GM19043 (cell line): ENCODE measurements around the gene JAK2.
"Not testable (repeated sequence)": the region's sequence is repeated elsewhere in the genome, so short reads cannot be mapped to it uniquely, and the experiment has no call there.

Experiments
- ATAC-seq: cut with Tn5 transposase; IDR thresholded peaks from one replicate; pipeline ENCODE4 v1.9.1; 2021; ENCODE audit warnings: low read depth; ENCODE audit not compliant: unreplicated experiment

Gene JAK2

GRCh38 chr9:4984621-4985385, at the start of gene JAK2:
Gene JAK2, plus strand, starts transcription at chr9:4985272. Its CDS starts 36,716 bp downstream, at chr9:5021988.
- peak; percentile 64 for ATAC-seq

DNA sequence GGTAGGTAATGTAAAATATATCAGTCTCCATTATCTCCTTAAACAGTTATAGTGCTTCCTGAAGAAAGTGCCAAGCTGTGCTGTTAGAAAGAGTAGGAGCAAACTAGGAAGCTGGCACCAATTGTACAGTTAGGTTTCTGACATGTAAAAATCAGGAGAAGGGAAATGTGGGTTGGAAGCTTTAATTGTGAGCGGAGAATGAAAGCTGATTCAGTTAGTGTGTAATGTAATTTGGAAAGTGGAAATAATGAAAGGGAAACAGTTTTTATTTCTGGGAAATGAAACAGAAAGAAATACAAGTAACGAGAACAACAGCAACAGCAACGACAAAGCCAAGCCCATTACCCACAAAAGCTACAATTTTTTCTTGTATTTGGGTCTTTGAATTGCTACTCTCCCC, 48.8 kb upstream of the JAK2 start:
- no peak for ATAC-seq

DNA sequence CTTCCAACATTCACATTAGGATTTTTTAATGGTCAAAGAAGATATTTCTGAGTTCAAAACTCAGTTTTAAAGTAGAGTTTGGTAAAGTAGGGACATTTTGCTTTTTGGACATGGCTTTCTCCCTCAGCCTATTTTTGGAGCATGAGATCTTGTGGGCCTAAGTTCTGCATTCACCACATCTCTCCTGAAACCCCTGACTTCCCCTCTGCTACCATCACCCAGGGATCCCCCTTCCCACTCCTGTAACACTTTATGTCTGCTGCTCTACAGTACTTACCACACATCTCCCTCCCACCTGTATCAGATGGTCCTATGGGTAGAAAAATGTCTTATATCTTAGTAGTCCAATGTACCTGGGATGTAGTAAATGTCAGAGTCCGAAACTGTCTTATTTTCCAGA, 48.2 kb upstream of the JAK2 start:
- ATAC-seq: no peak

DNA sequence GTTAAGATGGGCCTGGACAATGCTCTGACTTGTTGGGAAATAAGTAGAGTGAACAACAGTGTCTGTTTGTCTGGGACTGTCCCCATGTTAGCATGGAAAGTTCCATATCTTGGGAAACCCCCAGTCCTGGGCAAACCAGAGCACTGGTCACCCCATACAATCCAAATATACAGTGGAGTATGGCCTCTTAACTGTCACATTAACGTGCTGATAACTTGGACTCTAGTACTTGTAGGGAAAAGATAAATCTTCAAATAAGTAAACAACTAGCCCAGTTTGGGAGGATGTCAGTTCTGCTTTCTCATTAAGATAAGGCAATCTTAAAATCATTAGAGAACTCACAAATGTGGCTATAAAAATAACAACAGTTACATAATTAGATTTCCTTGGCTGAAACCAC, 47.6 kb upstream of the JAK2 start:
- ATAC-seq: no peak

DNA sequence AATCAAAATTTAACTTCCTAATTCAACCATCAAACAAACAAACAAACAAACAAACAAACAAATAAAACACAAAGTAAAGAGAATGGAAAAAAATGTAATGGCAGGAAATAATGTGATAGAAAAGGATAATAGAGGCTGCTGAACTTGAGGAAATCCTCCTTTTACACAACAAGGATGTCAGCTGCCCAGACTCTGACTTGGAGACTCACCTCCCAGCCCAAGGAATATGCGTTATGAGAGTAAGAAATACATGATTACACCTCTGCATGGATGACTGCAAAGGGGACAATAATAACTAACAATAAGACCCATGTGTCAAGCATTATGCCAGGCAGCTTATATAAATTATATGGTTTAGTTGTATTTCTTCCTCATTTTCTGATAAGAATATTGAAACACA, 46.6 kb upstream of the JAK2 start:
- ATAC-seq: no peak

DNA sequence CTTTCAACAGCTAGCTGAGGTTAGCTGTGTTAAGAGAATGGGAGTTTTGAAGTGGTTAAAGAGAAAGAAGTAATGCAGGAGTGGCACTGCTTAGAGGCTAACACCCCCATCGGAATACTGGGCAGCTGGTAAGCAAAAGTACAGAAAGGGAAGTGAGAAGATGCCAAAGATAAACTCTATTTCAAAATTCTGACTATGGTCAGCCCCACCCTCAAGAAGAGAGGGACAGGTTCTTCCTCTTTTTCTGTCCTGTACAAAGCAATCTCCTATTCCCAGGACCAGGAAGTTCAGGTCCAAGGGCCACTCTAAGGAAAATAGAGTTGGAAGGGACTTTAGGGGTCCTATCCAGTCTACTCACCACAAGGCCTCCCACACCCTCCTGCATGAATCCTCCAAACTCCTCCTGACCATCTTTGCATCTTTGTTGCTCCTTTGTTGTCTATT, 45.9 kb upstream of the JAK2 start:
- ATAC-seq: peak; percentile 82

DNA sequence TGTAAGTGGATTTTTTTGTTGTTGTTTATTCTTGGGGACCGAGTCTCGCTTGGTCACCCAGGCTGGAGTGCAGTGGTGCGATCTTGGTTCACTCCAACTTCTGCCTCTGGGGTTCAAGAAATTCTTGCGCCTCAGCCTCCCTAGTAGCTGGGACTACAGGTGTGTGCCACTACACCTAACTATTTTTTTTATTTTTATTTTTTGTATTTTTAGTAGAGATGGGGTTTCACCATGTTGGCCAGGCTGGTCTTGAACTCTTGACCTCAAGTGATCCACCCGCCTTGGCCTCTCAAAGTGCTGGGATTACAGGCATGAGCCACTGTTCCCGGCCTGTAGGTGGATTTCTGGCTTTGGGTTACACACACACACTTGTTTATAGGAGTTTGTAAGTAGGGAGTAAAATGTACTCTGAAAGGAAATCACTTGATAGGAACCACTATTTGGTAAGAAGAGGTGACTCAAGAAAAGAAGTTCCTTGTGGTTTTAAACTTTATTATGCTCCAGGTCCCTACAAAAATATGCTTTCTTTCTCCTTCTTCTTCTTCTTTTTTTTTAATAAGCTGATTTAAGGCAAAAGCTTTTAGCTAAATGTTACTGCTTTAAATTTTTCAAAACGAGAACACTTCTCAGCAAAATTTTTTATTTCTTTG, 42.9 kb upstream of the JAK2 start:
- ATAC-seq: not testable (repeated sequence)

DNA sequence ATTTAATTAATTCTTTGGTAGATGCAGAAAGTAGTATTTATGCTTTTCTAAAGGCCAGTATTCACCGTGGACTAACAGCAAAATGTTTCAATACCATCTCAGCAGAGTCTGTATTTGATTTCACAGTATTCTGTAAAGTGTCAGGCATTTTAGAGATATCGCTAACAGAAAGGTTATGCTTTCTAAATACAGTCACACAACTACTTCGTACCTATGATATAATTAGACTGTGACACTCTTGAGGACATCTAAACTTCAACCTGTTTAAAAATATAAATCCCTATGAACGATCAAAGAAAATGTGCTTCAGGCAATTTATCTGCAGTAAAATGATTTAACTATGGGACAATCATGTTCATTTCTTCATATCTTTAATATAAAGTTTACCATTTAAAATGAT, 41.7 kb upstream of the JAK2 start:
- ATAC-seq: no peak

- not testable (repeated sequence) for ATAC-seq
Observed at GRCh38 chr9:4944431-4945211, 40.5 kb upstream of the JAK2 start.

- no peak for ATAC-seq
Observed at GRCh38 chr9:4946937-4947336, 38.1 kb upstream of the JAK2 start.

DNA sequence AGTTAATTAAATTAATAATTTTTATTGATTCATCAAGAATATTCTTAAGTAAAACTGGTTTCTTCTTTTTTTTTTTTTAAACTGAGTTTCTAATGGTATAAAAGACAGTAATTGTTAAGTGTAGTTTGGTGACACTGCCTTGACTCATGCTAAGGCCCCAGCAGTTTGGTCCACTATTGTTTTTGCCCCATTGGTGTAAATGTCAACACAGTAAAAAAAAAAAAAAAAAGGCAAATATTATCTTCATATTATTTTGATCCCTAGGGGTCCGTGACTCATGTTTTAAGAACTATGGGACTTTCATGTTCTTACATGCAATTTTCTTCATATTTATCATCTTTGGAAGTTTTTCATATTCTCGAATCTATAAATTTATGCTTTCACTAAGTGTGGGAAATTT, 29.2 kb upstream of the JAK2 start:
- no peak for ATAC-seq

DNA sequence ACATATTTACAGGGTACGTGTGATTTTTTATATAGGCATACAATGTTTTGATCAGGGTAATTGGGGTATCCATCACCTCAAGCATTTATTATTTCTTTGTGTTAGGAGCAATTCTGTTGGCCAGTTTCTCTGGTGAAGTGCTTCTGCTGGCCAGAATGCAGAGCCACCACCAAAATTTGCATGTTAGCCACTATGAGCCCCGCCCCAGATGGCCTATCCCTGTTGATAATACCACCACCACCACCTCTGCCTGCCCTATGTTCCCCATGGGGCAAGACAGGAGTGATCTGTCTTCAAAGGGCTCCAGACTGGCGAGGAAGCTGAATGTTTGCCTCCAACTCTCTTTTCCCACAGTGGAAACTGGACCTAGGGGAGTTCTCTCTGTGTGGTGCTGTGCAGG, 26.0 kb upstream of the JAK2 start:
- ATAC-seq: no peak

GRCh38 chr9:4962085-4962484, 23.0 kb upstream of the JAK2 start:
- ATAC-seq: no peak

- ATAC-seq: no peak
Observed at GRCh38 chr9:4964540-4964939, 20.5 kb upstream of the JAK2 start.

- no peak for ATAC-seq
Observed at GRCh38 chr9:4965174-4965821, 19.8 kb upstream of the JAK2 start.

GRCh38 chr9:4967523-4967922, 17.5 kb upstream of the JAK2 start:
- no peak for ATAC-seq

DNA sequence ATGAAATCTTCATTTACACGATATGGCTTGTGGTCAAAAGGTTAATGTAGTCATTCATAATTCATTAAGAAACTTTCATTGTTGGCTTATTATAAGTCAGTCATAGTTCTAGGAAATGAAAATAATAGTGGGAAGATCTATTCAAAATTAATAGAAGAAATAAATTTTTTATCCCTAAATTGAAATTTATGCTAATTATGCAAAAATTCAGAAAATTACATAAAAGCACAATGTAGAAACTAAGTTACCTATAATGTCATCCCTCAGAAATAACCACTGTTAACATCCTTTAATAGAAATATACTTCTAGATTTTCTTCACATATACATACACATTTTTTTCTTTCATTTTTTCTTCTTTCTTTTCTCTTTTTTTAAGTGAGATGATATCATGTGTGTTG, 15.9 kb upstream of the JAK2 start:
- ATAC-seq: no peak

DNA sequence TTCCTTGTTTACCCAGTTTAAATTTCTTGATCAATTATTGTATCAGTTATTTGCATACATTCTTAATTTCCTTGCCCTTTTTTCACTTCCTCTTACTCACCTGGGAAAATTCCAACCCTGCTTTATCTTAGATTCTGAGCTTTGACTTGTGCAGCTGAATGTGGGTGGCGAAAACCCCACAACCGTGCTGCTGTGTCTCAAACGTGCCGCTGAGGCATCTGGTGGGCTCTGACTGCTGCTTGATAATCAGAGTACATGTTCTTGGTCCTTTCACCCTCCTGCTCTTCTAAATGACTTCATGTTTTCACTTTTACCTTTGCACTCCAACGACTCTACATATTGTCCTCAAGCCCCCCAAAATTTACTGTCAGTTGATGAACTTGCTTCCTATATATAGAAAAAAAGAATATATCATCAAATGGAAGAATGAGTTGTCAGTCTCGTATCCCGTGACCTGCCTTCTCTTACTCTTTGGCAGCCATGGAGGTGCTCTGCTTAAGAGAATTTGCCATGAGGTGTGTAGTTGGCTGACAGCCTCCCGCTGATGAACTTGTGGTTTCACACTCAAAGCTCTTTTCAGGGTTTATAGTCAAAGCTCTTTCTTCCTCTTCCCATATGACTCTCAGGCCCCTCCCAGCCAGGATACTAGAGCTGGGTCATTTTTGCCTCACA, 14.0 kb upstream of the JAK2 start:
- ATAC-seq: peak; percentile 93

GRCh38 chr9:4973246-4973645, 11.8 kb upstream of the JAK2 start:
- ATAC-seq: no peak

GRCh38 chr9:4973902-4974301, 11.2 kb upstream of the JAK2 start:
- ATAC-seq: no peak
